Nephron (organoid): ENCODE data around the gene OBP2B.
"Not testable (repeated sequence)": the region's sequence is repeated elsewhere in the genome, so short reads cannot be mapped to it uniquely, and the experiment has no call there.

Experiments used
- H3K27ac Mint-ChIP-seq, 3 experiments: 2 replicates each; pipeline ENCODE4 v1.8.0; 2020; ENCODE audit warnings: mixed read lengths in 3 of 3, mild to moderate bottlenecking in 2 of 3, moderate library complexity in 1 of 3
- H3K27me3 Mint-ChIP-seq: 2 replicates; pipeline ENCODE4 v1.8.0; 2021; ENCODE audit warnings: low read depth, mild to moderate bottlenecking, moderate library complexity, mixed read lengths
- H3K36me3 Mint-ChIP-seq: 2 replicates; pipeline ENCODE4 v1.8.0; 2020; ENCODE audit warnings: low read depth, mixed read lengths
- H3K4me1 Mint-ChIP-seq: 2 replicates; pipeline ENCODE4 v1.8.0; 2020; ENCODE audit warnings: mixed read lengths
- H3K4me3 Mint-ChIP-seq, 3 experiments: 2 replicates each; pipeline ENCODE4 v1.8.0; 2020; ENCODE audit warnings: mild to moderate bottlenecking in 3 of 3, mixed read lengths in 3 of 3, moderate library complexity in 2 of 3
- H3K9me3 Mint-ChIP-seq: 2 replicates; pipeline ENCODE4 v1.8.0; 2020; ENCODE audit warnings: mixed read lengths
- CTCF ChIP-seq, 3 experiments: fragments of 200-600 bp; sonication (generic); IDR thresholded peaks; one replicate each; pipeline ENCODE4 v1.5.0; 2021; ENCODE audit warnings: antibody characterized with exemption in 3 of 3; ENCODE audit not compliant: unreplicated experiment in 3 of 3

Gene OBP2B

DNA sequence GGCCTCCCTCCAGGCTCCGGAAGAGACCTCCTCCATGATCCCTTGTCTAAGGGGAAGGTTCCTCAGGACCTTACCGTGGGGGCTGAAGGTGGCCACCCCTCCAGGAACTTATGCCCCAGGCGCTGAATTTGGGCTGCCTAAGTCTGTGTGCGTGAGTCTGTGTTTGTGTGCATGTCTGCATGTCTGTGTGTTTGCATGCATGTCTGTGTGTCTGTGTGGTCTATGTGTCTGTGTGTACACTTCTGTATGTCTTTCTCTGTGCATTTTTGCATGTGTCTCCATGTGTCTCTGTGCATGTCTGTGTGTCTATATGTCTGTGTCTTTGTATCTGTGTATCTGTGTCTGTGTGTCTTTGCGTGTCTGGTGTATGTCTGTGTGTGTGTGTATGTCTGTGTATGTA lies 45.4 kb upstream of the OBP2B start:
- TF ChIP-seq CTCF (IDR thresholded peaks at IDR 0.05; ENCODE audit: unreplicated experiment in 3 of 3), result no peak
- H3K27ac Mint-ChIP-seq, result no peak overlapping the region
- H3K36me3 Mint-ChIP-seq, result no peaks in the 10 kb centered on the region
- no peak overlapping the region for H3K4me3 Mint-ChIP-seq
- peaks cover 12% of the 10 kb centered on the region for H3K27me3 Mint-ChIP-seq
- peaks cover 2% of the 10 kb centered on the region for H3K9me3 Mint-ChIP-seq
- peaks cover 6% of the 10 kb centered on the region for H3K4me1 Mint-ChIP-seq

GRCh38 chr9:133253268-133253667 lies 44.2 kb upstream of the OBP2B start:
- Mint-ChIP-seq H3K36me3 (no peaks in the 10 kb centered on the region), H3K9me3 (peaks cover 2% of the 10 kb centered on the region), H3K27ac (peak overlapping the region in 1 of 3 experiments; percentile 40), H3K27me3 (peaks cover 12% of the 10 kb centered on the region), H3K4me1 (peaks cover 6% of the 10 kb centered on the region), H3K4me3 (no peak overlapping the region)
- no peak for TF ChIP-seq CTCF (IDR thresholded peaks at IDR 0.05; ENCODE audit: unreplicated experiment in 3 of 3)

- Mint-ChIP-seq H3K36me3 (no peaks in the 10 kb centered on the region), H3K4me3 (no peak overlapping the region), H3K27ac (peak overlapping the region in 1 of 3 experiments; percentile 40), H3K27me3 (peaks cover 16% of the 10 kb centered on the region), H3K4me1 (peaks cover 6% of the 10 kb centered on the region), H3K9me3 (peaks cover 2% of the 10 kb centered on the region)
- no peak for TF ChIP-seq CTCF (IDR thresholded peaks at IDR 0.05; ENCODE audit: unreplicated experiment in 3 of 3)
Measured at GRCh38 chr9:133252301-133253020, 43.4 kb upstream of the OBP2B start.

GRCh38 chr9:133251773-133252172 lies 42.7 kb upstream of the OBP2B start:
- peaks cover 2% of the 10 kb centered on the region for H3K9me3 Mint-ChIP-seq
- no peak overlapping the region for H3K4me3 Mint-ChIP-seq
- H3K27ac Mint-ChIP-seq, result no peak overlapping the region
- H3K27me3 Mint-ChIP-seq, result peaks cover 15% of the 10 kb centered on the region
- TF ChIP-seq CTCF (IDR thresholded peaks at IDR 0.05; ENCODE audit: unreplicated experiment in 3 of 3), result no peak
- peaks cover 6% of the 10 kb centered on the region for H3K4me1 Mint-ChIP-seq
- H3K36me3 Mint-ChIP-seq, result no peaks in the 10 kb centered on the region

DNA sequence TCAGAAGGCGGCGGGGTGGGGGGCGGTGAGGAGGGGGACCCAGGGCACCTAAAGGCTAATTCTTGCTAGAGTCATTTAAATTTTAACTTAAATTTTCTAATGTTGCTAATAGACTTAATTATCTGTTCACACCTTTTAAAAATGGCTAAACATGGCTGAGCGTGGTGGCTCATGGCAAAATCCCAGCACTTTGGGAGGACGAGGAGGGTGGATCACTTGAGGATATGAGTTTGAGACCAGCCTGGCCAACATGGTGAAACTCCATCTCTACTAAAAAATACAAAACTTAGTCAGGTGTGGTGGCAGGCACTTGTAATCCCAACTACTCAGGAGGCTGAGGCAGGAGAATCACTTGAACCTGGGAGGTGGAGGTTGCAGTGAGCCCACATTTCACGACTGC lies 42.2 kb upstream of the OBP2B start:
- H3K4me3 Mint-ChIP-seq, H3K4me1 Mint-ChIP-seq, H3K36me3 Mint-ChIP-seq, H3K9me3 Mint-ChIP-seq: not testable (repeated sequence)
- peaks cover 12% of the 10 kb centered on the region for H3K27me3 Mint-ChIP-seq
- H3K27ac Mint-ChIP-seq, result peak overlapping the region in 1 of 3 experiments; percentile 20

- H3K9me3 Mint-ChIP-seq, result peaks cover 2% of the 10 kb centered on the region
- H3K27ac Mint-ChIP-seq, result peak overlapping the region in 1 of 3 experiments; percentile 20
- peaks cover 12% of the 10 kb centered on the region for H3K27me3 Mint-ChIP-seq
- H3K4me1 Mint-ChIP-seq, result peaks cover 6% of the 10 kb centered on the region
- TF ChIP-seq CTCF (IDR thresholded peaks at IDR 0.05; ENCODE audit: unreplicated experiment in 3 of 3), result no peak
- H3K36me3 Mint-ChIP-seq, result no peaks in the 10 kb centered on the region
- no peak overlapping the region for H3K4me3 Mint-ChIP-seq
Measured at GRCh38 chr9:133250741-133251170, 41.7 kb upstream of the OBP2B start.
